GM23248 (cell line): ENCODE measurements around the gene MPHOSPH9. TPM values are rescaled to one million over a fixed set of nuclear protein-coding genes. Genes with fewer than 3 reads are reported as not detected.

Experiments
- DNase-seq: peaks from one replicate; pipeline ENCODE4 v3.0.0-alpha.2; 2015
- H2AFZ ChIP-seq: fragments of 200-600 bp; sonication (generic); 2 replicates; pipeline ENCODE4 v1.6.1; 2016; ENCODE audit warnings: antibody characterized with exemption
- H3F3A ChIP-seq: fragments of 200-600 bp; sonication (generic); 2 replicates; pipeline ENCODE4 v1.6.1; 2016; ENCODE audit warnings: mild to moderate bottlenecking, antibody characterized with exemption, mixed run types; ENCODE audit not compliant: insufficient read depth
- H3K27ac ChIP-seq: fragments of 200-600 bp; sonication (generic); 2 replicates; pipeline ENCODE4 v1.5.1; 2016; ENCODE audit warnings: mild to moderate bottlenecking
- H3K27me3 ChIP-seq: fragments of 200-600 bp; sonication (generic); replicated peaks from 2 replicates; pipeline ENCODE4 v1.6.1; 2016; ENCODE audit warnings: mild to moderate bottlenecking; ENCODE audit not compliant: insufficient read depth
- H3K36me3 ChIP-seq: fragments of 200-600 bp; sonication (generic); 2 replicates; pipeline ENCODE4 v1.6.1; 2016; ENCODE audit warnings: low read depth, mild to moderate bottlenecking
- H3K4me1 ChIP-seq: fragments of 200-600 bp; sonication (generic); 2 replicates; pipeline ENCODE4 v1.6.1; 2016; ENCODE audit warnings: mild to moderate bottlenecking; ENCODE audit not compliant: insufficient read depth
- H3K4me2 ChIP-seq: fragments of 200-600 bp; sonication (generic); one replicate; pipeline ENCODE4 v1.6.1; 2016; ENCODE audit warnings: mild to moderate bottlenecking; ENCODE audit not compliant: unreplicated experiment
- H3K4me3 ChIP-seq: fragments of 200-600 bp; sonication (generic); 2 replicates; pipeline ENCODE4 v1.5.1; 2016; ENCODE audit warnings: mild to moderate bottlenecking
- H3K79me2 ChIP-seq: fragments of 200-600 bp; sonication (generic); 2 replicates; pipeline ENCODE4 v1.6.1; 2016; ENCODE audit warnings: mild to moderate bottlenecking; ENCODE audit not compliant: insufficient read depth
- H3K9ac ChIP-seq: fragments of 200-600 bp; sonication (generic); 2 replicates; pipeline ENCODE4 v1.6.1; 2016; ENCODE audit warnings: mild to moderate bottlenecking
- H3K9me2 ChIP-seq: fragments of 200-600 bp; sonication (generic); 2 replicates; pipeline ENCODE4 v1.6.1; 2016; ENCODE audit warnings: mixed run types, mild to moderate bottlenecking, moderate library complexity; ENCODE audit not compliant: insufficient read depth
- H3K9me3 ChIP-seq: fragments of 200-600 bp; sonication (generic); one replicate; pipeline ENCODE4 v1.6.1; 2017; ENCODE audit warnings: low read depth
- H4K20me1 ChIP-seq: fragments of 200-600 bp; sonication (generic); 2 replicates; pipeline ENCODE4 v1.6.0; 2016; ENCODE audit not compliant: insufficient read depth
- EZH2 ChIP-seq: fragments of 200-600 bp; sonication (generic); IDR thresholded peaks from 2 replicates; pipeline ENCODE4 v1.6.1; 2018; ENCODE audit warnings: antibody characterized with exemption, mild to moderate bottlenecking; ENCODE audit not compliant: insufficient read depth, poor library complexity, severe bottlenecking
- EZH2phosphoT487 ChIP-seq: fragments of 200-600 bp; sonication (generic); IDR thresholded peaks from 2 replicates; pipeline ENCODE4 v1.6.1; 2018; ENCODE audit warnings: antibody characterized with exemption, moderate library complexity, mild to moderate bottlenecking, low read depth; ENCODE audit not compliant: insufficient read depth
- WGBS, 2 experiments: methylation state at CpG; one replicate each; pipeline ENCODE4 v1.1.6; 2015 to 2017; ENCODE audit warnings: low lambda C conversion rate in 2 of 2, low coverage in 1 of 2; ENCODE audit errors: missing lambda C conversion rate in 2 of 2; 5-methylcytosine and 5-hydroxymethylcytosine counted together
- in situ Hi-C: fragments of 300-500 bp; cut with MboI; formaldehyde crosslinking; loops from 2 replicates; pipeline ENCODE4 v1.15.0; 2020
- polyA plus RNA-seq: library from polyadenylated mRNA; unstranded; fragments of >200 nt; fragmentation: Nextera tagmentation; extraction: Ambion mirVana; gene quantifications from 2 replicates; pipeline ENCODE4 v1.2.1, GENCODE V29; 2016
- total RNA-seq: library from RNA; depleted of rRNA; stranded (reverse); fragments of >200 nt; shearing (Covaris generic); gene quantifications from 2 replicates; pipeline ENCODE4 v1.2.3, GENCODE V29; 2014

Gene MPHOSPH9
- total and polyA plus RNA-seq, 2 experiments from 2014 or later: 18.0 to 51.6 TPM

GRCh38 chr12:123273166-123273565 lies 40.2 kb upstream of the MPHOSPH9 start:
- Histone ChIP-seq H3K27ac (no peak overlapping the region), H3K9me2 (no peaks in the 10 kb centered on the region), H3K9me3 (no peaks in the 10 kb centered on the region), H3K4me3 (no peak overlapping the region), H3K79me2 (peaks cover 33% of the 10 kb centered on the region), H3F3A (no peaks in the 10 kb centered on the region), H3K4me2 (no peak overlapping the region), H2AFZ (no peak overlapping the region), H4K20me1 (no peaks in the 10 kb centered on the region), H3K36me3 (no peaks in the 10 kb centered on the region), H3K4me1 (peaks cover 11% of the 10 kb centered on the region; the same call in 1 of the 2 replicates), H3K27me3 (no peaks in the 10 kb centered on the region), H3K9ac (no peak overlapping the region)
- TF ChIP-seq EZH2 (no peak), EZH2phosphoT487 (no peak)
- in situ Hi-C loops: no loop called here
- no peak for DNase-seq
- WGBS, 2 experiments: 91% methylated on average over 15 of the region's 15 CpGs

- Histone ChIP-seq H3F3A (no peaks in the 10 kb centered on the region), H3K4me2 (no peak overlapping the region), H3K9me2 (no peaks in the 10 kb centered on the region), H4K20me1 (no peaks in the 10 kb centered on the region), H3K4me3 (peak overlapping the region; percentile 99), H3K36me3 (no peaks in the 10 kb centered on the region), H3K9ac (peak overlapping the region; percentile 99), H3K9me3 (no peaks in the 10 kb centered on the region), H3K79me2 (peaks cover 53% of the 10 kb centered on the region), H2AFZ (peak overlapping the region; percentile 78; the same call in 1 of the 2 replicates), H3K4me1 (peaks cover 11% of the 10 kb centered on the region; the same call in 1 of the 2 replicates), H3K27me3 (no peaks in the 10 kb centered on the region), H3K27ac (peak overlapping the region; percentile 91; the same call in 1 of the 2 replicates)
- 0% methylated on average over 6 to 74 of the region's 108 CpGs for WGBS, 2 experiments
- in situ Hi-C loops: no loop called here
- peak; percentile 91 for DNase-seq
- TF ChIP-seq EZH2phosphoT487 (no peak), EZH2 (no peak)
Observed at GRCh38 chr12:123271001-123271668, 38.2 kb upstream of the MPHOSPH9 start.

- Histone ChIP-seq H3K9me2 (no peaks in the 10 kb centered on the region), H3K4me1 (peaks cover 11% of the 10 kb centered on the region; the same call in 1 of the 2 replicates), H3K4me2 (peak overlapping the region; percentile 100), H3F3A (no peaks in the 10 kb centered on the region), H3K79me2 (peaks cover 60% of the 10 kb centered on the region), H2AFZ (peak overlapping the region; percentile 78), H3K36me3 (no peaks in the 10 kb centered on the region), H3K9ac (peak overlapping the region; percentile 99), H3K4me3 (peak overlapping the region; percentile 99), H4K20me1 (no peaks in the 10 kb centered on the region), H3K27ac (peak overlapping the region; percentile 91), H3K27me3 (no peaks in the 10 kb centered on the region), H3K9me3 (no peaks in the 10 kb centered on the region)
- whole genome bisulfite sequencing, 2 experiments: 1% methylated on average over 24 to 46 of the region's 51 CpGs
- in situ Hi-C loops: no loop called here
- TF ChIP-seq EZH2phosphoT487 (no peak), EZH2 (no peak)
- peak; percentile 72 for DNase-seq
Observed at GRCh38 chr12:123270214-123271000, 37.5 kb upstream of the MPHOSPH9 start.

- H3K9me2 ChIP-seq: no peaks in the 10 kb centered on the region
- 0 to 2% methylated on average over 3 to 7 of the region's 7 CpGs for WGBS, 2 experiments
- H3F3A ChIP-seq: no peaks in the 10 kb centered on the region
- no peaks in the 10 kb centered on the region for H3K27me3 ChIP-seq
- H3K9me3 ChIP-seq: no peaks in the 10 kb centered on the region
- H4K20me1 ChIP-seq: no peaks in the 10 kb centered on the region
- H3K79me2 ChIP-seq: peaks cover 66% of the 10 kb centered on the region
- peak overlapping the region; percentile 91 for H3K27ac ChIP-seq
- peak overlapping the region; percentile 78 for H2AFZ ChIP-seq
- DNase-seq: no peak
- peak overlapping the region; percentile 99 for H3K9ac ChIP-seq
- H3K4me3 ChIP-seq: peak overlapping the region; percentile 99
- H3K36me3 ChIP-seq: no peaks in the 10 kb centered on the region
- peak overlapping the region; percentile 100 for H3K4me2 ChIP-seq
- H3K4me1 ChIP-seq: peaks cover 11% of the 10 kb centered on the region; the same call in 1 of the 2 replicates
- in situ Hi-C loops: no loop called here
- TF ChIP-seq EZH2phosphoT487: no peak
- TF ChIP-seq EZH2: no peak
Observed at GRCh38 chr12:123269896-123270213, 36.9 kb upstream of the MPHOSPH9 start.
